ENCODE results near the gene MARCKSL1.

MARCKSL1 gene

GRCh38 chr1:32352239-32352745, 16.3 kb upstream of the MARCKSL1 start:
- no peak for DNase-seq

GRCh38 chr1:32351399-32352238, 15.6 kb upstream of the MARCKSL1 start:
- peak; percentile 91 for DNase-seq

- DNase-seq: no peak
These were observed 14.9 kb upstream of the MARCKSL1 start for GRCh38 chr1:32350785-32351398.

- DNase-seq: no peak
These were observed 13.2 kb upstream of the MARCKSL1 start for GRCh38 chr1:32349211-32349708.

- DNase-seq: no peak
These were observed 10.6 kb upstream of the MARCKSL1 start for GRCh38 chr1:32346532-32347157.

- DNase-seq: no peak
These were observed 9.3 kb upstream of the MARCKSL1 start for GRCh38 chr1:32345289-32345827.

GRCh38 chr1:32342704-32343103, 6.7 kb upstream of the MARCKSL1 start:
- DNase-seq: no peak

GRCh38 chr1:32341971-32342370, 5.9 kb upstream of the MARCKSL1 start:
- no peak for DNase-seq

- no peak for DNase-seq
These were observed 5.2 kb upstream of the MARCKSL1 start for GRCh38 chr1:32341186-32341757.

GRCh38 chr1:32339363-32339978, 3.4 kb upstream of the MARCKSL1 start:
- DNase-seq: no peak

GRCh38 chr1:32338637-32339145, 2.7 kb upstream of the MARCKSL1 start:
- no peak for DNase-seq

- no peak for DNase-seq
These were observed 2.0 kb upstream of the MARCKSL1 start for GRCh38 chr1:32337855-32338636.

GRCh38 chr1:32336963-32337675, 1.1 kb upstream of the MARCKSL1 start:
- no peak for DNase-seq

GRCh38 chr1:32336591-32336932, 529 bp upstream of the MARCKSL1 start:
- DNase-seq: no peak

GRCh38 chr1:32335535-32335789, 571 bp downstream of the MARCKSL1 start:
- no peak for DNase-seq

GRCh38 chr1:32334864-32335534, 1.0 kb downstream of the MARCKSL1 start:
- DNase-seq: no peak

- no peak for DNase-seq
These were observed 1.7 kb downstream of the MARCKSL1 start for GRCh38 chr1:32334274-32334861.

GRCh38 chr1:32333251-32333963, 2.6 kb downstream of the MARCKSL1 start:
- DNase-seq: no peak

GRCh38 chr1:32332290-32333079, 3.5 kb downstream of the MARCKSL1 start:
- no peak for DNase-seq
